GM12875 (cell line): ENCODE results near the gene ASB9.
"Not testable (repeated sequence)": the region's sequence is repeated elsewhere in the genome, so short reads cannot be mapped to it uniquely, and the experiment has no call there.

Experiments used
- H3K4me3 ChIP-seq: one replicate; pipeline ENCODE4 v1.5.1; 2011; ENCODE audit warnings: low read depth, low read length, control low read depth
- TF ChIP-seq, protein P1 (sequence below): IDR thresholded peaks from 2 replicates; pipeline ENCODE4 v1.5.1; 2011; ENCODE audit warnings: low read depth, mild to moderate bottlenecking, control low read depth, inconsistent platforms, low read length, moderate library complexity, borderline replicate concordance; ENCODE audit not compliant: insufficient read depth

The ASB9 gene

DNA sequence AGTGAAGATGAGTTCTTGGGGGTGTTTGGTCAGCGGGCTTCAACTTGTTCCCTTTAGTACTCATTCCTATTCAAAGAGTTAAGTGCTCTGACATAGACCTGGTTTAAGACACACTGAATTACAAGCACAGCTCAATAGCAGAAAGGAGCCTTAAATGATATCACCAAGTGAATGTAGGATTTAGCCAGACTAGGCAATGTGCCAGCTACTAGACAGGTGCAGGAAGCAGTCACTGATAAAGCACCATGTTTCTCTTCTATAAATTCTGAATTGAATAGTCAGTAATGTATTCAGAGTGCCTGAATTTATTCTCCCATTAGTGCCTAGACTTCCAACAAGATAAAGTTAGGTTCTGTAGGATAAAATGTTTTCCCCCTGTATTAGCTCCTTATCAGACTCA, 63.6 kb downstream of the ASB9 start:
- TF ChIP-seq, protein P1, sequence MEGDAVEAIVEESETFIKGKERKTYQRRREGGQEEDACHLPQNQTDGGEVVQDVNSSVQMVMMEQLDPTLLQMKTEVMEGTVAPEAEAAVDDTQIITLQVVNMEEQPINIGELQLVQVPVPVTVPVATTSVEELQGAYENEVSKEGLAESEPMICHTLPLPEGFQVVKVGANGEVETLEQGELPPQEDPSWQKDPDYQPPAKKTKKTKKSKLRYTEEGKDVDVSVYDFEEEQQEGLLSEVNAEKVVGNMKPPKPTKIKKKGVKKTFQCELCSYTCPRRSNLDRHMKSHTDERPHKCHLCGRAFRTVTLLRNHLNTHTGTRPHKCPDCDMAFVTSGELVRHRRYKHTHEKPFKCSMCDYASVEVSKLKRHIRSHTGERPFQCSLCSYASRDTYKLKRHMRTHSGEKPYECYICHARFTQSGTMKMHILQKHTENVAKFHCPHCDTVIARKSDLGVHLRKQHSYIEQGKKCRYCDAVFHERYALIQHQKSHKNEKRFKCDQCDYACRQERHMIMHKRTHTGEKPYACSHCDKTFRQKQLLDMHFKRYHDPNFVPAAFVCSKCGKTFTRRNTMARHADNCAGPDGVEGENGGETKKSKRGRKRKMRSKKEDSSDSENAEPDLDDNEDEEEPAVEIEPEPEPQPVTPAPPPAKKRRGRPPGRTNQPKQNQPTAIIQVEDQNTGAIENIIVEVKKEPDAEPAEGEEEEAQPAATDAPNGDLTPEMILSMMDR = no peak
- no peak overlapping the region for H3K4me3 ChIP-seq

DNA sequence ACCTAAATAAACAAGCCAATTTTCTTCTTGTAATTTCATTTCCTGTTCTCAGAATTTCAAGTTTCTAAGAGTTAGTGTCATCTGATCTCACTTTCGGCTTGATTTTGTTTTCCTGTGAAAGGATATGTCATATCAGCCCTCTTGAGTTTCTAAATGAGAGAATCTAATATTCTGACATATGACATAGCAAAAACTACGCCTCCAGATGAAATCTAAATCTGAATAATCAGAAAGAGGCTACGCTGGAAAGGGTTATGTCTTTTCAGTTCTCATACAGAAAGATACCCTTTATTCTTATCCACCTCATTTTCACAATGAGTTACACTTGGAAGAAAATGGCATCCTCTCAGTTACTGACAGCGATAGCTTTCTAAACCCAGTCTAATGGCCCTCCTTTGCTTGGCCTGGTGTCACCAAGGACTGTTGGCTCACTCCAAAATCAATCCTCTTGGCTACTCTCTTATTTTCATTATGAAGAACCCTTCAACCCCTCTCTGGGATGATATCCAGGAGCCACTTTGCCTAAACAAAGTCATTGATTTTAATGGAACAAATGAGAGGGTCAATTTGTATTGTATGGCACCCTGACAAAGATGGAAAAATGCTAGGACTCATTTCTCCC, 65.6 kb downstream of the ASB9 start:
- TF ChIP-seq, protein P1 = no peak

DNA sequence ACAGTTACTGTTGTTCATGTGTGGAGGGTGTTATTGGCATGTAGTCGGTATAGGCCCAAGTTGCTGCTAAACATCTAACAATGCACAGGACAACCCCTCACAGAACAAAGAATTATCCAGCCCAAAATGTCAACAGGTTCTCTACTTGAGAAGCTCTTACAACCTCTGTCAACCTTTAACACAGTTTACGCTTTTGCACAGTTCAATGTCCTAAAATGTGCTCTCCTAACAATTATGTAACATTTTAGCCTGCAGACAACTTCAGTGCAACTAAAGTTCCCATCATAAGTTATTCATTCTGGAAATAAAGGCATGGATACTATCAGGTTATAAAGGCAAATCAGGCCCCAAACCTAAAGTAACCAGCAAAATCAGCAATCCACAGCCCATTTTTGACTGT, 66.2 kb downstream of the ASB9 start:
- TF ChIP-seq, protein P1 = no peak
- H3K4me3 ChIP-seq = no peak overlapping the region

More for the DNA sequence above, 65.6 kb downstream of the ASB9 start:
- no peak overlapping the region for H3K4me3 ChIP-seq

DNA sequence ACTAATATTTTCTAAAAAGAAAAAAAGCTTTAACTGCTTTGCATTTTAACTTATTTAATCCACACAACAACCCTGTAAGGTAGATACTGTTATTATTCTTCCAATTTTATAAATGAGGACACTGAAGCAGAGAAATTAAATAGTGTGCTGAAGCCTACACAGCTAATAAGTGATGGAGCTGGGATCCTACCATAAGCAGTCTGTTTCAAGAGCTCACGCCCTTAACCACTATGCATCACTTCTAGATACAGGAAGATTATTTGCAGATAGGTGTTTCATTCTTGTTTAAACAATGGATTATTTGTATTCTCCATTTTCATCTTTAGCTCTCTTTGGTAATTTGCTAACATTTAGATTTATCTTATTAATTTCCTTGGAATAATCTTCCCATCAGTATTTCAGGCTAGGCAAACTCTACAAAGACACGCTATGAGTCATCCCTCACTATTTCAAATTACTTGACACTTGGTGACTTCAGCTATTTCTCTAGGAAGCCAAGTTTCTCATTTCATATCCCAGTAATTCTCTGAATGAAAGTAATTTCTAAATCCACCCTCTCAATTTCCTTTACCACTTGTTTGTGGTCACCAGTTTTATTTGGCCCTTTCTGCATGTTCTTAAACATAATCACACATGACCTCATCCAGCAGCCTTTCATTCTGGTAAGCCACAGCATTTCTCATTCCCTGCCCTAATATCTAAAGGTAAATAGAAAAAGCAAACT, 67.3 kb downstream of the ASB9 start:
- H3K4me3 ChIP-seq = no peak overlapping the region
- TF ChIP-seq, protein P1 = no peak

DNA sequence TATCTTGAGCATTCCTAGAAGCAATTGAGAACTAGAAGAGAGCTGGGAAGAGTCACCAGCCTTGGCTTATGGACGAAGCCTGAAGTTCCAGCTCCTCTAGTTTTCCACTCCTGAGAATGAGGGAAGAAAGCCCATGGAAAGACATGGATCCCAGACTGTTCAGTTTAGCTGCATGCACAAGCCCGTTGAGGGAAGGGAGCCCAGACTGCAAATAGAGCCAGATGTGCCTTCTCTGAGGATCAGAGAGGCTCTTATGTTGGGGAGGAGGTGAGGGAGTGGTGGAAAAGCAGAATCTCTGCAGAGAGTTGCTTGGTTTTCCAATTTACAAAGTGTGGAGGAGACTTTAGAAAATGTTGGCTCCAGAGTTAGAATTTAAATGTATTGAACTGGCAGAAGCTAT, 69.0 kb downstream of the ASB9 start:
- H3K4me3 ChIP-seq = no peak overlapping the region
- TF ChIP-seq, protein P1 = no peak

DNA sequence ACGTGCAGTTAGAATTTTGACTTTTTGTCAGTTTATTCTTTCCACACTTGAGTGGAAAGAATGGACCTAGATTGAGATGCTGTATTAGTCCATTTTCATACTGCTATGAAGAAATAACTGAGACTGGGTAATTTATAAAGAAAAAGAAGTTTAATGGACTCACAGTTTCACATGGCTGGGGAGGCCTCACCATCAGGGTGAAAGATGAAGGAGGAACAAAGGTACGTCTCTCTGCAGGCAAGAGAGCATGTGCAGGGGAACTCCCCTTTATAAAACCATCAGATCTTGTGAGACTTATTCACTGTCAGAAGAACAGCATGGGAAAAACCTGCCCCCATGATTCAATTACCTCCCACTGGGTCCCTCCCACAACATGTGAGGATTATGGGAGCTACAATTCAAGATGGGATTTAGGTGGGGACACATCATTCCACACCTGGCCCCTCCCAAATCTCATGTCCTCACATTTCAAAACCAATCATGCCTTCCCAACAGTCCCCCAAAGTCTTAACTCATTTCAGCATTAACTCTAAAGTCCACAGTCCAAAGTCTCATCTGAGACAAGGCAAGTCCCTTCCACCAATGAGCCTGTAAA, 71.2 kb downstream of the ASB9 start:
- not testable (repeated sequence) for H3K4me3 ChIP-seq

DNA sequence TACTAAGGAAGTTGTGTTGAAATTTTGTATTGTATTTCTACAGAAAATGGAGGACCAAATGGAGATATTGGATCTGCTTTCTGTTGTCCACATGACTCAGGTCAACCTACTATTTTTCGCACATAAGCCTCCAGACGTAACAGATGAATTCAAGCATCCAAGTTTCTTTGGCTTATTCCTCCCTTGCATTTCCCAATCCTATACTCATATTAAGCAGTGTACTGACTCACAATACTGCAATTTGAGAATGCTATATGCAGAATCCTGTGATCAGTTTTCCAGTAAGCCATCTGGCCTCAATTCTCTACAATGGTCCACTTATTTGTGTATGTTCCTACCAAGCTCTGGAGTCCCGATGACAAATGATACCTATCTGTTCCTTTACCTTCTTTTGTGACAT, 75.7 kb downstream of the ASB9 start:
- no peak overlapping the region for H3K4me3 ChIP-seq
- TF ChIP-seq, protein P1 = no peak
